OCI-LY1 (cell line): ENCODE data around the gene ZNF264.
A peak's percentile ranks its signal among the peaks of the same experiment; 100 is the strongest.

Source experiments
- H2AFZ ChIP-seq: fragments of 200-600 bp; sonication (generic), shearing (Covaris generic); 2 replicates; pipeline ENCODE4 v1.6.0; 2014; ENCODE audit warnings: antibody characterized with exemption, mild to moderate bottlenecking, low read length
- H3F3A ChIP-seq: fragments of 200-600 bp; sonication (generic), shearing (Covaris generic); 2 replicates; pipeline ENCODE4 v1.6.0; 2014; ENCODE audit warnings: mild to moderate bottlenecking, antibody characterized with exemption, low read length, moderate library complexity; ENCODE audit not compliant: insufficient read depth
- H3K27ac ChIP-seq: fragments of 200-600 bp; sonication (generic); 2 replicates; pipeline ENCODE4 v1.5.1; 2014; ENCODE audit warnings: low read length, mixed run types, mild to moderate bottlenecking, low read depth; ENCODE audit not compliant: poor library complexity, severe bottlenecking
- H3K27me3 ChIP-seq: fragments of 200-600 bp; sonication (generic); 2 replicates; pipeline ENCODE4 v1.6.0; 2014; ENCODE audit warnings: antibody characterized with exemption, mild to moderate bottlenecking, low read length, moderate library complexity; ENCODE audit not compliant: insufficient read depth
- H3K36me3 ChIP-seq: fragments of 200-600 bp; sonication (generic); 2 replicates; pipeline ENCODE4 v1.6.1; 2014; ENCODE audit warnings: mild to moderate bottlenecking, antibody characterized with exemption, low read length, moderate library complexity, mixed read lengths; ENCODE audit not compliant: insufficient read depth
- H3K4me1 ChIP-seq: fragments of 200-600 bp; sonication (generic); 2 replicates; pipeline ENCODE4 v1.5.1; 2014; ENCODE audit warnings: mild to moderate bottlenecking, low read length, moderate library complexity; ENCODE audit not compliant: insufficient read depth, severe bottlenecking
- H3K4me2 ChIP-seq: fragments of 200-600 bp; sonication (generic), shearing (Covaris generic); 2 replicates; pipeline ENCODE4 v1.6.1; 2014; ENCODE audit warnings: low read length
- H3K4me3 ChIP-seq: fragments of 200-600 bp; sonication (generic); 2 replicates; pipeline ENCODE4 v1.5.1; 2014; ENCODE audit warnings: low read length, low read depth, mild to moderate bottlenecking, mixed read lengths; ENCODE audit not compliant: poor library complexity, severe bottlenecking
- H3K79me2 ChIP-seq: fragments of 200-600 bp; shearing (Covaris generic); 2 replicates; pipeline ENCODE4 v1.6.1; 2016; ENCODE audit warnings: mixed run types, low read length, mixed read lengths; ENCODE audit not compliant: insufficient read depth
- H3K9ac ChIP-seq: fragments of 200-600 bp; sonication (generic), shearing (Covaris generic); 2 replicates; pipeline ENCODE4 v1.6.1; 2014; ENCODE audit warnings: mild to moderate bottlenecking, low read length, mixed read lengths
- H3K9me2 ChIP-seq: fragments of 200-600 bp; sonication (generic), shearing (Covaris generic); 2 replicates; pipeline ENCODE4 v1.6.1; 2014; ENCODE audit warnings: low read depth, mild to moderate bottlenecking, low read length, mixed read lengths
- H3K9me3 ChIP-seq: fragments of 200-600 bp; shearing (Covaris generic); 2 replicates; pipeline ENCODE4 v1.6.1; 2014; ENCODE audit warnings: low read length, mixed read lengths
- H4K20me1 ChIP-seq: fragments of 200-600 bp; sonication (generic), shearing (Covaris generic); 2 replicates; pipeline ENCODE4 v1.6.0; 2016; ENCODE audit warnings: mild to moderate bottlenecking, low read length; ENCODE audit not compliant: insufficient read depth
- CTCF ChIP-seq: fragments of 200-600 bp; sonication (generic), shearing (Covaris generic); IDR thresholded peaks from 2 replicates; pipeline ENCODE4 v1.5.1; 2017; ENCODE audit warnings: mild to moderate bottlenecking, antibody characterized with exemption, low read length, moderate library complexity, mixed read lengths
- EZH2 ChIP-seq: fragments of 200-600 bp; sonication (generic), shearing (Covaris generic); IDR thresholded peaks from 2 replicates; pipeline ENCODE4 v1.8.0; 2017; ENCODE audit warnings: borderline replicate concordance, mixed run types, mild to moderate bottlenecking, antibody characterized with exemption, low read length, moderate library complexity, mixed read lengths

Gene ZNF264

GRCh38 chr19:57171551-57172081 is 19.7 kb upstream of the ZNF264 start:
- Histone ChIP-seq H3K4me3 (no peak overlapping the region), H3K36me3 (no peaks in the 10 kb centered on the region), H3K9ac (no peak overlapping the region), H3K79me2 (no peaks in the 10 kb centered on the region), H2AFZ (no peak overlapping the region), H3K4me2 (no peak overlapping the region), H3K27me3 (no peaks in the 10 kb centered on the region), H3K27ac (no peak overlapping the region), H3K4me1 (no peaks in the 10 kb centered on the region), H3K9me2 (no peaks in the 10 kb centered on the region), H4K20me1 (no peaks in the 10 kb centered on the region), H3K9me3 (0 out of 2 replicates have a peak, but pooled peaks cover 2% of the 10 kb centered on the region), H3F3A (no peaks in the 10 kb centered on the region)
- no peak for TF ChIP-seq CTCF
- TF ChIP-seq EZH2, result no peak

- H3K4me3 ChIP-seq, result peak overlapping the region; percentile 81
- H2AFZ ChIP-seq, result peak overlapping the region; percentile 98; the same call in 1 of the 2 replicates
Measured at GRCh38 chr19:57190301-57190700, 999 bp upstream of the ZNF264 start.

GRCh38 chr19:57192077-57192420 is 749 bp downstream of the ZNF264 start:
- Histone ChIP-seq H3K9ac (peak overlapping the region; percentile 84), H3K27ac (no peak overlapping the region), H3K36me3 (peaks cover 59% of the 10 kb centered on the region), H3K79me2 (peaks cover 16% of the 10 kb centered on the region), H3K9me2 (no peaks in the 10 kb centered on the region), H3K4me3 (peak overlapping the region; percentile 81), H3K27me3 (no peaks in the 10 kb centered on the region), H3K4me1 (peaks cover 17% of the 10 kb centered on the region), H3F3A (no peaks in the 10 kb centered on the region), H4K20me1 (no peaks in the 10 kb centered on the region), H3K9me3 (peaks cover 25% of the 10 kb centered on the region), H3K4me2 (peak overlapping the region; percentile 78), H2AFZ (no peak overlapping the region)
- no peak for TF ChIP-seq CTCF
- TF ChIP-seq EZH2, result no peak

More at GRCh38 chr19:57190301-57190700, 999 bp upstream of the ZNF264 start:
- Histone ChIP-seq H3K9me2 (no peaks in the 10 kb centered on the region), H3K4me1 (peaks cover 17% of the 10 kb centered on the region), H3K9me3 (peaks cover 26% of the 10 kb centered on the region), H3F3A (no peaks in the 10 kb centered on the region), H3K36me3 (peaks cover 42% of the 10 kb centered on the region), H3K9ac (no peak overlapping the region), H3K27ac (no peak overlapping the region), H4K20me1 (no peaks in the 10 kb centered on the region), H3K79me2 (peaks cover 16% of the 10 kb centered on the region), H3K27me3 (no peaks in the 10 kb centered on the region), H3K4me2 (no peak overlapping the region)
- no peak for TF ChIP-seq CTCF
